Subcutaneous adipose tissue (tissue), 4 donors: Measurements from ENCODE around the gene SAMD4B. TPM values are rescaled to one million over a fixed set of nuclear protein-coding genes. Genes with fewer than 3 reads are reported as not detected.

Experiments used
- total RNA-seq, 4 donors: library from RNA; depleted of rRNA; stranded (reverse); fragments of >200 nt; gene quantifications; one replicate each; pipeline ENCODE4 v1.1.0, GENCODE V29; 2016
- TF ChIP-seq, protein P1 (sequence below): fragments of 450-650 bp; IDR thresholded peaks from one replicate; pipeline ENCODE4 v1.5.1; 2016; ENCODE audit warnings: low read depth, mild to moderate bottlenecking, control low read depth, antibody characterized with exemption, moderate library complexity

The SAMD4B gene, protein sequence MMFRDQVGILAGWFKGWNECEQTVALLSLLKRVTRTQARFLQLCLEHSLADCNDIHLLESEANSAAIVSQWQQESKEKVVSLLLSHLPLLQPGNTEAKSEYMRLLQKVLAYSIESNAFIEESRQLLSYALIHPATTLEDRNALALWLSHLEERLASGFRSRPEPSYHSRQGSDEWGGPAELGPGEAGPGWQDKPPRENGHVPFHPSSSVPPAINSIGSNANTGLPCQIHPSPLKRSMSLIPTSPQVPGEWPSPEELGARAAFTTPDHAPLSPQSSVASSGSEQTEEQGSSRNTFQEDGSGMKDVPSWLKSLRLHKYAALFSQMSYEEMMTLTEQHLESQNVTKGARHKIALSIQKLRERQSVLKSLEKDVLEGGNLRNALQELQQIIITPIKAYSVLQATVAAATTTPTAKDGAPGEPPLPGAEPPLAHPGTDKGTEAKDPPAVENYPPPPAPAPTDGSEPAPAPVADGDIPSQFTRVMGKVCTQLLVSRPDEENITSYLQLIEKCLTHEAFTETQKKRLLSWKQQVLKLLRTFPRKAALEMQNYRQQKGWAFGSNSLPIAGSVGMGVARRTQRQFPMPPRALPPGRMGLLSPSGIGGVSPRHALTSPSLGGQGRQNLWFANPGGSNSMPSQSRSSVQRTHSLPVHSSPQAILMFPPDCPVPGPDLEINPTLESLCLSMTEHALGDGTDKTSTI
- total RNA-seq, result 10 to 100 TPM; 45.9 to 83.8 (median 49.4) TPM

DNA sequence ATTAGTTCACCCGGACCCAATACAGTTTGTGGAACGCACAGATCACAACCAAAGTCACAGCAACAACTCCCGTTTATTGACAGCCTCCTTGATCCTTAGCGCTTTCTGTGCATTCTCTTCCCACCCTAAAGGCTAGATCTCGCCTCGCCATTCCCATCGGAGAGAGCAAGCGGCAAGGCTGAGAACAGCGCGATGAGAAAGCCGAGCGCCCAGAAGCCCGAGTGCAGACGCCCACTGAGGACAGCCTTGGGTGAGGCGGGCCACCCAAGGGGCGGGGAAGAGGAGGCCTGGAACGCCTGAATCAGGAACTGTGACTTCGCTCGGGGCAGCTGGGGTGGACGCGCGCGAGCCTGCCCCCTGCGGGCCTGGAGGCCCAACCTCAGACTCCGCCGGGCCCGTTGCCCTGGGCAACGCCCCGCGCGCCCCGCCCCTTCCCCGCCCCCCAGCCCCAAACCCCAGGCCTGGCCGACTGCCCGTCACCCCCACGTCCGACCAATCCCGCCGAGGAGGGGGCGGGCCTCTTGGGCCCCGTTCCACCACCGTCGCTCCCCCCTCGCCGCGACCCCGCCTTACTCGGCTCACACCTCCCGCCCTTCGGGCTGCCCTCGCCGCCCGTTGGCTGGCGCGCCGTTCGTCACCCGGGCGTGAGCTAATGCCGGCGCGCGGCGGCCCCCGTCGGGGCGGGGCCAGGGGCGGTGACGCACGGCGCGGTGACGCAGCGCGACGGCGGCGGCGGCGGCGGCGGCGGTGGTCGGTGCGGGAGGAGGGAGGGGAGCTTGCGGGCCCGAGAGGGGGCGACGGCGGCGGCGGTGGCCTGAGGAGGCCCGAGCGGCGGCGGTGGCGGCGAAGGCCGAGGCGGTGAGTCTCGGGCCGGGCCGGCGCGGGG, at the start of gene SAMD4B:
Gene SAMD4B, plus strand, starts transcription at position 703 of the 886 bp plus-strand sequence. CDS start 14,473 bp downstream, outside the sequence.
- TF ChIP-seq, protein P1, sequence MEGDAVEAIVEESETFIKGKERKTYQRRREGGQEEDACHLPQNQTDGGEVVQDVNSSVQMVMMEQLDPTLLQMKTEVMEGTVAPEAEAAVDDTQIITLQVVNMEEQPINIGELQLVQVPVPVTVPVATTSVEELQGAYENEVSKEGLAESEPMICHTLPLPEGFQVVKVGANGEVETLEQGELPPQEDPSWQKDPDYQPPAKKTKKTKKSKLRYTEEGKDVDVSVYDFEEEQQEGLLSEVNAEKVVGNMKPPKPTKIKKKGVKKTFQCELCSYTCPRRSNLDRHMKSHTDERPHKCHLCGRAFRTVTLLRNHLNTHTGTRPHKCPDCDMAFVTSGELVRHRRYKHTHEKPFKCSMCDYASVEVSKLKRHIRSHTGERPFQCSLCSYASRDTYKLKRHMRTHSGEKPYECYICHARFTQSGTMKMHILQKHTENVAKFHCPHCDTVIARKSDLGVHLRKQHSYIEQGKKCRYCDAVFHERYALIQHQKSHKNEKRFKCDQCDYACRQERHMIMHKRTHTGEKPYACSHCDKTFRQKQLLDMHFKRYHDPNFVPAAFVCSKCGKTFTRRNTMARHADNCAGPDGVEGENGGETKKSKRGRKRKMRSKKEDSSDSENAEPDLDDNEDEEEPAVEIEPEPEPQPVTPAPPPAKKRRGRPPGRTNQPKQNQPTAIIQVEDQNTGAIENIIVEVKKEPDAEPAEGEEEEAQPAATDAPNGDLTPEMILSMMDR, result no peak

DNA sequence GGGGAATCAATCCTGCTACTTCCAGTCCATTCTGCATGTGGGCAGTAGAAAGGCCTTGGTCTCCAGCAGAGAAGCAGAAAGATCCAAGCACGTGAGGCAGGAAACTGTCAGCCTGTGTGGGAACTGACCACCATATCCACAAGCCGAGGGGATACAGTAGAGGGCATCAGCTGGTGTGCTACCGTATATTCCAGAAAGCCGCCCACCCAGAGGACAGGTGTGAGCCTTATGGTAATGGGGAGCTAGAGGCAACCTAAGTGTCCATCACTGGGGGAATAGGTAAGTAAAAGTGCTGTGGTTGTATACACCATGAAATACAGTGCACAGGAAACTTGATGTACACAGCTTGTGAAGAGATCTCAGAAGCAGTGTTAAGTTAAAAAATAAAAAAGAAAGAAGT, 48.8 kb upstream of the SAMD4B start:
- TF ChIP-seq, protein P1, result no peak

DNA sequence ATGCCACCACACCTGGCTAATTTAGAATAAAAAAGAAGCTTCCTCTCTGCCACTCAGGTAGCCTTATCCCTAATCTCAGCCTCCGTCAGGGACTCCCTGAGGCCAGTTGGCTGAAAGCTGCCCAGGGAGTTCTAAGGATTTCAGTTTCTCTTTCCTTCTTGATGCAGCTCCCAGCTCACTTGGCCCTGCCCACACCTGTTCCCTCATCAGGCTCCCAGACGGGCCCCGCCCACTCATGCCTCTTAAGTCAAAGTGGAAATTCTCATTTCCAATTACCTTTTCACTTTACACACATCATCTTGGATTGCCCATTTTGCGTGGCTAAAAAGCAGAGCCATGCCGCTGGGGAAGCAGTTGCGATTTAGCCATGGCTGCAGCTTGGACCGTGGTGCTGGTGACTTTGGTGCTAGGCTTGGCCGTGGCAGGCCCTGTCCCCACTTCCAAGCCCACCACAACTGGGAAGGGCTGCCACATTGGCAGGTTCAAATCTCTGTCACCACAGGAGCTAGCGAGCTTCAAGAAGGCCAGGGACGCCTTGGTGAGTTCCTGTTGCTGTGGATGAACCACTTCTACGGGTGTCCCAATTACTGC, 46.1 kb upstream of the SAMD4B start, which contains the start of gene IFNL1:
Gene IFNL1, plus strand, starts transcription at position 353 of the 591 bp plus-strand sequence. Its CDS starts 15 bp downstream, at position 368.
- TF ChIP-seq, protein P1, result no peak

DNA sequence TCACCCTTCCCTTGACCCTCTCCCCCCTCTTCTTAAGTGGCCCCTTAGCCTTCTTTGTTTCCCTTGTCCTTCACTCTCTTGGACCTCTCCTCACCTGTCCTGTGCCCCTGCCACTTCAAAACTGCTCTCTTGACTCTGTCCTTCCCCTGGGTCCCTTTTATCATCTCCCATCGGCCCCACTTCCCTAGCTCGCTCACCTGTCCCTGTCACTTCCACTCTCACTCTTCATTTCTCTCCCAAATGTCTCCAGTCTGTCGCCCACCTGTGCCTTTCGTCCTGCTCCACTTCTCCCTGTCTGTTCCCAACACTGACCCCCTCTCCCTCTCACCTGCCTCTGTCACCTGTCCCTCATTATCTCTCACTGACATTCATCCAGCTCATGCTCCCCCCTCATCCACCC, 45.3 kb upstream of the SAMD4B start:
- TF ChIP-seq, protein P1, result no peak

DNA sequence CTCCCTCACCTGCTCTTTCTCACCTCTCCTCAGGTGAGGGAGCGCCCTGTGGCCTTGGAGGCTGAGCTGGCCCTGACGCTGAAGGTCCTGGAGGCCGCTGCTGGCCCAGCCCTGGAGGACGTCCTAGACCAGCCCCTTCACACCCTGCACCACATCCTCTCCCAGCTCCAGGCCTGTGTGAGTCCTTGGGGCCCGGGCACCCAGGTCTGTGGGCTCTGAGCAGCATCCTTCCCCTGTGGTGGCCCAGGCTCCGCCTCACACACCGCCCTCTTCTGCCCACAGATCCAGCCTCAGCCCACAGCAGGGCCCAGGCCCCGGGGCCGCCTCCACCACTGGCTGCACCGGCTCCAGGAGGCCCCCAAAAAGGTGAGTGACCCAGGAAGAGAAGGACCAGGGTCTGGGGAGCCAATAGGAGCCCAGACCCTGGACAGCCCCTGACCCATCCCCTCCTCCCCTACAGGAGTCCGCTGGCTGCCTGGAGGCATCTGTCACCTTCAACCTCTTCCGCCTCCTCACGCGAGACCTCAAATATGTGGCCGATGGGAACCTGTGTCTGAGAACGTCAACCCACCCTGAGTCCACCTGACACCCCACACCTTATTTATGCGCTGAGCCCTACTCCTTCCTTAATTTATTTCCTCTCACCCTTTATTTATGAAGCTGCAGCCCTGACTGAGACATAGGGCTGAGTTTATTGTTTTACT, 44.1 kb upstream of the SAMD4B start:
- TF ChIP-seq, protein P1, result no peak

DNA sequence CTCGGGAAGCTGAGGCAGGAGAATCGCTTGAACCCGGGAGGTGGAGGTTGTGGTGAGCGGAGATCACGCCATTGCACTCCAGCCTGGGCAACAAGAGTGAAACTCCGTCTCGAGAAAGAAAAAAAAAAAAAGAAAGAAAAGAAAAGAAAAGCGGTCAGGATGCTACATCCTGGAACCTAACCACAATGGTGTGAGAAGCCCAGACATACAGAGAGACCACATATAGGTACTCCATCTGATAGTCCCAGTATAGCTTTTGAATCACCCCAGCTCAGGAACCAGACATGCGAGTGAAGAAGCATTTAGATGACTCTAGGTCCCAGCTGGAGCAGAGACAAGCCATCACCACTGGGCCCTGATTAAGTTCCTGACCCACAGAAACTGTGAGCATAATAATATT, 42.8 kb upstream of the SAMD4B start:
- TF ChIP-seq, protein P1, result no peak
